GM18867 (cell line): ENCODE data around the gene MYH6.

Experiments used
- ATAC-seq: cut with Tn5 transposase; IDR thresholded peaks from one replicate; pipeline ENCODE4 v1.9.1; 2021; ENCODE audit warnings: mild to moderate bottlenecking, moderate library complexity; ENCODE audit not compliant: unreplicated experiment

MYH6 gene

DNA sequence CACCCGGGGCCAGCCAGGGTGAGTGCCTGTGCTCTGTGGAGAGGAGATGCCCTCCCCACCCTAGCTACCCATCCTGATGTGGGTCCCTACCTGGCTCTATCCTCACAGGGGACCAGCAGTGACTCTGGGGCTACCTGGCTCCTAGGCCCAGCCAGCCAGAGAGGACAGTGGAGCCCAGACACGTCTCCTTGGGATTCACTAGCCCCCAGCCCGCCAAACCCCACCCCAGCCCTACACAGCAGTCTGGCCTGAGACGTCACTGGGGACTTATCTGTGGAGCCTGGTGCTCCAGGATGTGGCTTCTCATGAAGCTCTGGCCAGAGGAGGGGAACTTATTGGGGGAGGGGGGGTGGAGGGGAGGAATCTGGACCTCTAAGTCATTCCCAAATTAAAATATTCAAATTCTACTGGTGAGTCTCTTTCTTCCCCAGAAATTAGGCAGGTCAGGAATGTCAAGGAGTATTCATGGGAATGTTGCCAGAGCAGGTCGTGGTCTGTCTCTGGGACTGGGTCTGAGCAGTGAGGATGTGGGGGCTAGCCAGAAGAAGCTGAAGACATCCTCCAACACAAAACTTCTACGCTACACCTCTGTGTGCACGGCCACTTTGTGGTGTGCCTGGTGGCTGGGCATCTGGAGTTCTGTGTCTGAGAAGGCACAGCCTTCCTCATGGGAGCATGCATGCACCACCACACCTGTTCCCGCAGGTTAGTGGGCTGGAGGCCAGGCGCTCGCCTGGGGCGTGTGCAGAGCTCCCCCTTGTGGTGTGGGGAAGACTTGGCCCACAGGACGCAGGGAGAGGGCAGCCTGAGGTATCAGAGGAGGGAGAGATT is 28.5 kb downstream of the MYH6 start:
- ATAC-seq = peak; percentile 55

DNA sequence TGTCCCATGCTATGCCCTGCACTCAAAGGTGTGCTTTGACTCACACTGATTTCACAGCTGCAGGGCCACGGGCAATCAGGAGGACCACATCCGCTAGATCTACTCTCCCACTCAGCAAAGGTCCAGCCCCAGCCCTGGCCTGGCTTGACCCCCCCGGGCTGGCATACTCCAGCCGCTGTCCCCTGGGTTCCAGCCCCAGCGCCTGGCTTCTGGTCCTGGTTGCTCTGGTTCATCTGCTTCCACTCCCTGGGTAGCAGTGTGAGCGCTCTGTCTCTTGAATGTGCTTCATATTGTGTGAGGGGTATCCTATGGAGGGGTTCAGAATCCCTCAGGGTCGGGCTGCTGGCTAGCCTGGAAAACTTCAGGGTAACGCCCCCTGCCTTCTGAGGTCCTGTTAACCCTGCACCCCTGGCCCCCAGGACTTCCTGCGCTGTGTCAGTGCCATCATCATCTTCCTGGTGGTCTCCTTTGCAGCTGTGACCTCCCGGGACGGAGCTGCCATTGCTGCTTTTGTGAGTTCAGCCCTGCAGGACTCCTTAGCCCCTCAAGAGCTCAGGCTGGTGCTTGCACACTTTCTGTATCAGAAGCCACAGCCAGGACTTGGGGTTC is 29.4 kb downstream of the MYH6 start:
- ATAC-seq = no peak

DNA sequence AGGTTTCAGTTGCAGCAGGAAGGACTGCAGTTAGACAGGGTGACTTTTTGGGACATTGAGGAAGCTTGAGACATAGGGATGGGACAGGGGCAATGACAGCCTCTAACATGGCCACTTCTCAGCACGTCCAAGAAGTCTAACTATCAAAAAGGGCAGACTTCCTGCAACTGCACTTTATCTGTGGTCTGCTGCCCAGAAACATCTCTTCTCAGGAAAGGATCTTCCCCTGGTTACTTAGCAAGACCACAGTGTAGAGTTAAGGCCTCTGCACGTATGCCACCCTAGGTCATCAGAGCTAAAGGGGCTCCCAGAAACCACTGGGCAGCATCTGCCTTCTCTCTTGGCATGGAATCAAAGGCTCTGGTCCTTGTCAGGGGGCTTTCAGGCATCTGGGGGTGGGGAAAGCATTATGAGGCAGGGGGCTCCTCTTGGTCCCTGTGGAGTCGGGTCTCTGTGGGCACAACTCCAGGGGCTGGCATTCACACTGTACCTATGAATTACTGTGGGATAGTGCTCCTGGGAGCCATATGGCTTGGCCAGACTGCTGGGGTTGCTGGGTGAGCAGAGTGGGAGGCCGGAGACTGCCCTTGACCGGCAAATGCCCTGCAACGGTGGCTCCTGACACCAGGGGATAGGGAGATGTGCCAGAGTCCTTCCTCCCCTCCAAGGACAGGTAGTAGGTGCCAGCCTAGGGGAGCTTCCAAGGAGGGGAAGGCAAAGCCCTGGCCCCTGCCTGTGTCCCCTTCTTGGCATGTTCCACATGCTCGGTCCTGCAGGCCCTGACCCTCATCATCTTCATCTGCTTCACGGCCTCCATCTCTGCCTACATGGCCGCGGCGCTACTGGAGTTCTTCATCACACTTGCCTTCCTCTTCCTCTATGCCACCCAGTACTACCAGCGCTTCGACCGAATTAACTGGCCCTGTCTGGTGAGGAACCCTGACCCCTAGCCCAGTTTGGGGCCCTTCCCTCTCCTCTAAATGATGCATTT is 30.2 kb downstream of the MYH6 start:
- no peak for ATAC-seq

DNA sequence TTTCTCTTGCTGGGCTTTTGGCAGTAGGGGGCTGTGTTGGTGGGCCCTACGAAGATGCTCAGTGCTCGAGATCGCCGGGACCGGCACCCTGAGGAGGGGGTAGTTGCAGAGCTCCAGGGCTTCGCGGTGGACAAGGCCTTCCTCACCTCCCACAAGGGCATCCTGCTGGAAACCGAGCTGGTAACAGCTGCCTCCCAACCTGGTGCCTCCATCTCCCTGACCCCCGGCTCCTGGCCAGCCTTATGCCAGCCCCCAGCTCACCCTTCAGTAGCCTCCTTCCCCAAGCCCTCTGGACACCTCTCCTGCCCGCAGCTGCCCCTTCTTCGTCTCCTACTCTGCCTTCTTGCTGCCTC is 30.9 kb downstream of the MYH6 start:
- ATAC-seq = no peak

DNA sequence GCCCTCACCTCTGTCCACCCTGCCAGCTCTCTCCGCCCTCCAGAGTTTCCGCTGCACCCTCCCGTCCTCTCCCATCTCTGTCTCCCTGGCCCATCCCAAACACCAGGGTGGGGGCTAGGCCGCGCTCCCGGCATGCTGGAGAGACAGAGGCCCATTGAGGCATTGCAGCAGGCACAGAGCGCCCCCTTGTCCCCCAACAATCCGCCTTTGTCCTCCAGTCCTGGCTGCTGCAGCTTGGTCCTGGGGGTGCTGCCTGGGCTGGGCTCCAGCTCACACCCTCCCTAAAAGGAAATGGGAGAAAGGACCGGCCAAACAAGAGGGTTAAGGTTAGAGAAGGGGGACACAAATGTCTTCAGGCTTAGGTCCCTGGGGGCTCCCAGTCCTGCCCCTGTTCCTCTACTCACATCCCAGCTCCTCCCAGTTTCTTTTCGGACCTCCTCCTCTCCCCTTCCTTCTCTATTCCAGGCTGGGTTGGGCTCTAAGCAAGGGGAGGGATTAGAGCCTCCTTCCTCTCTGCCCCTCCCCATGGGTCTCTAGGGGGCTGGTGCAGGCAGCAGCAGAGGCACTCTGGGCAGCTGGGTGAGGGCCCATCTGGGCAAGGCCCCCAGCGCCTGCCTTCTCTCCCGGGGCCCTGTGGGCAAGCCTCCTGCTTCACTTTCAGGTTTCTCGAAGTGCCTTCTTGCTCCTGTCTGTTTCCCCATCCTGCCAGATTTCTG is 31.4 kb downstream of the MYH6 start, which contains the start of gene CMTM5:
Gene CMTM5 (plus strand): TSS at position 565 of the 716 bp plus-strand sequence. CDS start 206 bp downstream, outside the sequence.
- ATAC-seq = no peak

DNA sequence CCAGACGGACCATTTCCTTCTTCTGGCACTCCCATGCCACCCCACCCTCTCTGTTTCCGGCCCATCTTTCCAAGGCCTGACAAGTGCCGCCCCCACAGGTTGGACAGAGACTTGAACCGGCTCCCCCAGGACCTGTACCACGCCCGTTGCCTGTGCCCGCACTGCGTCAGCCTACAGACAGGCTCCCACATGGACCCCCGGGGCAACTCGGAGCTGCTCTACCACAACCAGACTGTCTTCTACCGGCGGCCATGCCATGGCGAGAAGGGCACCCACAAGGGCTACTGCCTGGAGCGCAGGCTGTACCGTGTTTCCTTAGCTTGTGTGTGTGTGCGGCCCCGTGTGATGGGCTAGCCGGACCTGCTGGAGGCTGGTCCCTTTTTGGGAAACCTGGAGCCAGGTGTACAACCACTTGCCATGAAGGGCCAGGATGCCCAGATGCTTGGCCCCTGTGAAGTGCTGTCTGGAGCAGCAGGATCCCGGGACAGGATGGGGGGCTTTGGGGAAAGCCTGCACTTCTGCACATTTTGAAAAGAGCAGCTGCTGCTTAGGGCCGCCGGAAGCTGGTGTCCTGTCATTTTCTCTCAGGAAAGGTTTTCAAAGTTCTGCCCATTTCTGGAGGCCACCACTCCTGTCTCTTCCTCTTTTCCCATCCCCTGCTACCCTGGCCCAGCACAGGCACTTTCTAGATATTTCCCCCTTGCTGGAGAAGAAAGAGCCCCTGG is 32.4 kb downstream of the MYH6 start:
- ATAC-seq = no peak

DNA sequence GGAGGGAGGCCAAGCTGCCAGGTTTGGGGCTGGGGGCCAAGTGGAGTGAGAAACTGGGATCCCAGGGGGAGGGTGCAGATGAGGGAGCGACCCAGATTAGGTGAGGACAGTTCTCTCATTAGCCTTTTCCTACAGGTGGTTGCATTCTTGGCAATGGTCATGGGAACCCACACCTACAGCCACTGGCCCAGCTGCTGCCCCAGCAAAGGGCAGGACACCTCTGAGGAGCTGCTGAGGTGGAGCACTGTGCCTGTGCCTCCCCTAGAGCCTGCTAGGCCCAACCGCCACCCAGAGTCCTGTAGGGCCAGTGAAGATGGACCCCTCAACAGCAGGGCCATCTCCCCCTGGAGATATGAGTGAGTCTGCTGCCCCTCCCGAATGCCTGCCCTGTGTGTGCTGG is 35.0 kb downstream of the MYH6 start:
- no peak for ATAC-seq

DNA sequence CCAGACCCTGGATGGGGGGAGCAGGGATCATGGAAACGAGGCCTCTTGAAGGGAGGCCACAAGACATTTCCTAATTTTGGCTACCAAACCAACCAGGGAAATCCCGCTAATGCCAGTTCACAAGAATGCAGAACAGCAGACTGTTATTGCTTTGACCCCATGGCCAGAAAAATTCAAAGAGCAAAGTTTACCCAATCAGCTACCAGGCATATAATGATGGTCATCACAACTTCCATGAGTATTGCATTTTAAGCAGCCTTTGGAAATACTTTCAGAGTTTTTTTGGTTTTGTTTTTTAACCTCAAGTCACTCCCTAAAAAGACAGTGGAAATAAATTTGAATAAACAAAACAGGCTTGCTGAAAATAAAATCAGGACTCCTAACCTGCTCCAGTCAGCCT is 35.6 kb downstream of the MYH6 start, which contains the start of gene IL25:
Gene IL25 (plus strand): TSS at position 301 of the 400 bp plus-strand sequence.
- ATAC-seq = no peak

DNA sequence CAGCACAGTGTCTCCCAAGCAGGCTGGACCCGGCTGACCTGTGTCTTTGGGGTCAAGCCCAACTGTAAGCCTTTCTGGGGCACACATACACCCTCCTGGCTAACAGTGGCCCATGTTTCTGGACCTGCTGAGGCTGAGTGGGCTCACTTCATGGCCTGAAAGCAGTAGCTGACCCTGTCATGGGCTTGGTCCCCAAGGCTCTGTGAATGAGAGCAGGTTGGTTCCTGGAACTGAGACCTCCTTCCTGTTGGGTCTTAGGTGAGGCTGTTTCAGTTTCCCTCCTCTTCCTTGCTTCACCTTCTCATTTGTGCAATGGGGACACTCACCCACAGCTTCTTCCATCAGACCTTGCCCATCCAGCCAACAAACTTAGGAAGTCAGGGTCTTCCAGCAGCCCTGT is 36.2 kb downstream of the MYH6 start:
- no peak for ATAC-seq

DNA sequence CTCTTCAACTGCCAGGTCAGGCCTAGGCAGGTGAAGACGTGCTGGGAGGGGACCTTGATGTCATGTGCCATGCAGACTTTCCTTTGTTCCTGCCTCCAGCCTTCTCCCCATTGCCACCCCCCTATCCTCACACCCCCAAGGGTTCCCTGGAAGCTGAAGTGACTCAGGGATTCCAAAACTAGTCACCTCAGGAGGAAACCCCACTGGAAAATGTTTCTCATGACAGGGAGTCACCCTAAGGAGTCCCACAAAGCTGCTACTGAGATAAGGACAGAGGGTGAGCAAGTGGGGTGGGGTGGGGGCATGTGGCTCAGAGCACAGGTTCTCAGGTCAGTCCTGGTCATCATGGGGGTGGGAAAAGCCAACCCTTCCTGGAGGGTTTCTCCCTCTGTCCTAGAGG is 37.9 kb downstream of the MYH6 start:
- no peak for ATAC-seq

DNA sequence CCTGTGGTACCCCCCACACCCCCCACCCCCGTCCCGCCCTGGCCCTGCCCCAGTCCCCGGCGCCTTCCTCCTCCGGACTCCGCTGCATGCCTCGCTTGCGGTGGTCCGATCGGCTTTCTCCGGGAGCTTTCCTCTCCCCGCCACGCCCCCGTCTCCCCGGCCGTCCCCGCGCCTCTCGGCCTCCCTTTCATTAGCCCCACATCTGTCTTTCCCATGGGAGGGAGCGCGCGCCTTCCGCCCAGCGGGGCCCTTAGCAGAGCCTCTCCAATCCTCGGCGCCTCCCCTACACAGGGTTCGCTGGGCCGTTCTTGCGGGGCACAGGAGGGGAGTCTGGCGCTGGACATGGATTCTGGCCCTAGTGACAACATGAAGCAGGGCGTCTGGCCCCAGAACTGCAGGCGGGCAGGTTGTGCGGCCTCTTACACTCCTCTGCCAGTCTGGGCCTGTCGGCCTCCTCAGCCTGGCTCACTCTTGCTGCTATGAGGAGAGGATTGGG is 41.6 kb downstream of the MYH6 start:
- no peak for ATAC-seq

DNA sequence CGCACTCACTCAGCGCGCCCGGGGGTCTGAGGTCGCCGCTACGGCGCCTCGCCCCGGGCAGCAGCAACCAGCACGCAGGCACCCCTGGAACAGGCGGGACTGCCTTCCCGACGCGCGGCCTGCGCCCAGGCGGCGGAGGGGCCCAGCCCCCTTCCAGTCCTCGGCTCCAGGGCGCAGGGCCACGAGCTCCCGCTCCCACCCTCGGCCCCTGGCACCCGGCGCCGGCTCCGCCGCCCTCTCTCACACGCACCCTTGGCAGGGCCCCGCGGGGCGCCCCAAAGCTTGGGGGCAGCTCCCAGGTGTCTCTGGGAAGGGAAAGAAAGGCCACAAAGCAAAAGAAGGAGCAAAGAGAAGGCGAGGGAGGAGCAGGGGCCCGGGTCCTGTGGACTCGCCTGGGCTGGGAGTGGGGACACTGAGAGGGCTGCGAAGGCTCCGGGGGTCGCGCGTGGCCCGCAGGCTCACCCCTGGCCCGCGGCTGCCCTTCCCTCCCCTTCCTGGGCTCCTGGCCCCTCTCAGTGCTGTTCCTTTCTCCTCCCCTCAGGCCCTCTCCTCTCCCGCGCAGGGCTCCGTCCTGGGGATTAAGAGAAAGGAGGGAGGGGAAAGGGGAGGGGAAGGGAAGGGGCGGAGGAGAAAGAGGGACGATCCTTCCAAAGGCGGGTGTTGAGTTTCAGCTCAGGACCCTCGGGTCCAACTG is 42.2 kb downstream of the MYH6 start:
- no peak for ATAC-seq

DNA sequence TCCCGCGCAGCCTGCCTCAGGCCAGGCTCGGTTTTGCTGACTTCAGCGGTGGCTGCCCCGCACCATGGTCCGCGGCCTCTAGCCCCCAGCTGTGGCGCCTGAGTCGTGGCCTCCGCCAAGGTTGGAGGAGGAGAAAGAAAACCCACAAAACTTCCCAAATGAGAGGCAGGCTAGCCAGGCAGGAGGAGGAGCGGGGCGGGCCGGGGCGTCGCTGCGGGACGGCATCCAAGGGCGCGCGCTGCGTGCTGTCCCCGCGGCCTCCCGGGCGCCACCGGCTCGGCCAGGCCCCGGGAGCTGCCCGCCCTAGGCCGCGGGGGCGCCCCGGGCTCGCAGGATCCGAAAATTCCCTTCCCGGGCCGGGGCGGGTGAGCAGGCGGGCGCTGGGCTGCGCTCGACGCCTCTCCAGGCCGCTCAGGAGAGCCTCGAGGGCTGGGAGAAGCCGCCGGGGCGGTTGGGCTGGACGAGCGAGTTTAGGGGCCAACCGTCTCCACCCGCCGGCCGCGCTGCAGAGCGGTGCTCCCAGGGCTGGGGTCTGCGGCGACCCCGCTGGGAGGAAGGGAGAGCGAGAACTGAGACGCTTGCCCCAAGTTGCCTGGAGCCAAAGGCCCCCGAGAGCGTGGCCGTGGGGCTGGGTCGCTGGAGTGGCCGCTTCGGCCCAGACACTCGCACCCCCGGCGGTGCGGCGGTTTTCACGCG is 42.9 kb downstream of the MYH6 start, which contains the start of gene EFS:
Gene EFS (minus strand): TSS at position 137 of the 696 bp plus-strand sequence. CDS start 147 bp downstream, outside the sequence.
- ATAC-seq = no peak

DNA sequence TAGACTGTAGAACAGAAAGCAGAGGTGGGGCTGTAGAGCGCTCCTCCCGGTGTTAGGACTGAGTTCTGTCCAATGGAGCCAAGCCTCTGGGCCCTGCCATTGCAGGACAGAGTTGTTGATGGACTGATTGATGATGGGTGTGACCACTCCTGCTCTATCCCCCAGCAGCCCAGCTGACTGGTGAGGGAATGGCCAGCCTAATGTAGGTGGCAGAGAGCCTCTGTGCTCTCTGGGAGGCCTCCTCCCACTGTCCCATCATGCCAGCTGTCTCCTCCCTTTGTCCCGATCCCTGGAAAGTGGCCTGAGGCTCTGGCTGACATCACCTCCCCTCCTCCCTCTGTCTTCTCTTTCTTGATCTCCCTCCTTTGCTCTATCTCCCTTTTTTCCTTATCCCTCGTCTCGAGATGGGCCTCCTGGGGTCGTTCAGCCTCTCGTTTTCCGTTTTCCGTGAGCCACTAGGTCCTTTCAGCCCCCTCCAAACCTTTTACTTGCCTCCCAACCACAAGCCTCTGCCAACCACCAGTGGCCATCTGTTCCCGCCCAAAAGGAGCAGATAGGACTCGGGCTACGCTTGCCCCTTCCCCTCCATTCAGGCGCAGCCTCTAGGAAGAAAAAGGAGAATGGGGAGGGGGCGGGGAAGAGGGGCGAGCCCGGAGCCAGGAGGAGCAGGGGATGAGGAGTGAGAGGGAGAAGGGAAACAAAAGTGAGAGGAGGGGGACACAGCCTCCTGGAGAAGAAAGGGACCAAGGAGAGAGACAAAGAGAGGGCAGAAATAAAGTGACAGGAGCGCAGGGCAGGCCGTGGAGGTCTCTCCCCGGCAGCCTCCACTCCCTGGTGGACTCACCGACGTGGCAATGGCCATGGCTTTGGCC is 43.7 kb downstream of the MYH6 start:
- ATAC-seq = no peak

DNA sequence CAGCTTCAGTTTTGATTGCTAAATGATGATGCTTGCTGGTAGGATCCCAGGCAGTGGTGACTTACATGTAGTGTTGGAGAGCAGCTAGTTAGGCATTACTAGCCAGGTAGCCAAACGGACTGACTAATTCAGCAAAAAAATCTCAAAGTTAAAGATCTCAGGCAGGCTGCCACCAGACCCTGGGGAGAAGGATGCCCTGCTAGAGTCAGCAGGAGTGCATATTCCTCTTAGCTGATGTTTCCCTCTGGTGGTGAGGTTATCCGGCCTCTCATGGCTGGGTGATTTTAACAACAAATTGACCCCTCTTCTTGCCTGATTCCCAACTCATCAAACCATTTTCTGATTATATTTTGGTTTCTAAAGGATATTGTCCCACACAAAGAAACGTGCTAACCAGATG is 45.9 kb downstream of the MYH6 start:
- no peak for ATAC-seq

DNA sequence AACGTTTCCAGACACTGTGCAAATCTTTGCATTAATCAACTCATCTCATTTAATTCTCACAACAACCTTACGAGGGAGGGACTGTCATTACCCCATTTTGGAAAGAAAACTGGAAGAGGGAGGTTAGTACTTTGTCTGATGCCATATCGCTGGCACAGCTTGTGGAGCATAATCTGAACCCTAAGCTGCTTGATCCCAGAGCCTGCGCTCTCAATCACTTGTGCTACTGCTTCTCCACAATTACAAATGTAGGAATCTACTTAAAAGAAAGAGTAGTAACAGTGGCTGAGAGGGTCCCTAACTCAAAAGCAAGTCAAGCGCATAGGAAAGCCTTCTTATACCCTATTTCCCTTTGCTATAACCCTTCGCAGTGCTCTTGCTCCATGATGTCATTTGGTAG is 46.3 kb downstream of the MYH6 start:
- ATAC-seq = no peak

DNA sequence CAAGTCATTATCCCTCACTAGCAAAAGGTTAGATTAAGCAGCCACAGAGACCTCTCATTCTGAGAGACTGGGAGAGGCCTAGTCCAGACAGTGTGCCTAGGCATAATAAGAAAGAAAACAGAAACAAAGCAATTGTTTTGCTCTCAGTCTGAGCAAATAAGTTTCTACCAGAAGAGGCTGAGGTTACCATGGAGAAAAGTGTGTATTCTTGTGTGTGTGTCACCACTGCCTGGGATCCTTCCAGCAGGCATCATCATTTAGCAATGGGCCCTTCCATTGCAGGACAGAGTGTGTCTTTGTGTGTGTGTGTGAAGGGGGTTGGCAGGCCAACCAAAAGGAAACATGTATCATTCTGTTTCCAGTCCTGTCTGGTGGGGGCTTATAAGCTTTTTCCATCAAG is 46.8 kb downstream of the MYH6 start:
- ATAC-seq = no peak

DNA sequence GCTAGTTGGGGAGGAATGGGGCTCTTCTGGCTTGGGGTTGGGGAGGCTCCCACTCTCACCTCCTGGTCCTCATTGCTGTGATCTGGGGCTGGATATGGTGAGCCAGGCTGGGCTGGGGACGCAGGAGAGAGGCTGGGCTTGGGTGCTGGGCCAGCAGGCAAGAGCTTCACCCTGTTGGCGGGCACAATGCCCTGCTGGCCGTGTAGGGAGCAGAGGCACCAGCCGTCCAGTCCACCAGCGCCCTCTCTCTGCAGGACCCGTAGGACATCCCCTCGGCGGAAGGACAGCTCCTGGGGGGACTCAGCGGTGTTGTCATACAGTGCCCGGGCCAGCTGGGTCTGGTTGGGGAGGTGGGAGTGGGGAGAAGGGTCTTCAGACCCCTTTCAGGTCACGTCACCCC is 47.6 kb downstream of the MYH6 start:
- ATAC-seq = no peak
